GM06990 (cell line): ENCODE data around the gene ZNF285.
"Not testable (repeated sequence)": the region's sequence is repeated elsewhere in the genome, so short reads cannot be mapped to it uniquely, and the experiment has no call there.

Source experiments
- DNase-seq: peaks from one replicate; pipeline ENCODE4 v3.0.0-alpha.2; 2011; ENCODE audit not compliant: insufficient read length; ENCODE audit errors: extremely low read depth
- H3K27me3 ChIP-seq: replicated peaks from 2 replicates; pipeline ENCODE4 v1.6.0; 2011; ENCODE audit warnings: low read length; ENCODE audit not compliant: control insufficient read depth, insufficient read depth
- H3K36me3 ChIP-seq: 2 replicates; pipeline ENCODE4 v1.5.1; 2011; ENCODE audit warnings: low read length; ENCODE audit not compliant: control insufficient read depth, insufficient read depth
- H3K4me3 ChIP-seq: replicated peaks from 2 replicates; pipeline ENCODE4 v1.5.1; 2011; ENCODE audit warnings: low read depth, mild to moderate bottlenecking, control low read depth, low read length
- TF ChIP-seq, protein P1 (sequence below): IDR thresholded peaks from 2 replicates; pipeline ENCODE4 v1.5.1; 2011; ENCODE audit warnings: low read length, control low read depth, mild to moderate bottlenecking, inconsistent platforms; ENCODE audit not compliant: insufficient read depth, poor library complexity, severe bottlenecking

ZNF285 gene

DNA sequence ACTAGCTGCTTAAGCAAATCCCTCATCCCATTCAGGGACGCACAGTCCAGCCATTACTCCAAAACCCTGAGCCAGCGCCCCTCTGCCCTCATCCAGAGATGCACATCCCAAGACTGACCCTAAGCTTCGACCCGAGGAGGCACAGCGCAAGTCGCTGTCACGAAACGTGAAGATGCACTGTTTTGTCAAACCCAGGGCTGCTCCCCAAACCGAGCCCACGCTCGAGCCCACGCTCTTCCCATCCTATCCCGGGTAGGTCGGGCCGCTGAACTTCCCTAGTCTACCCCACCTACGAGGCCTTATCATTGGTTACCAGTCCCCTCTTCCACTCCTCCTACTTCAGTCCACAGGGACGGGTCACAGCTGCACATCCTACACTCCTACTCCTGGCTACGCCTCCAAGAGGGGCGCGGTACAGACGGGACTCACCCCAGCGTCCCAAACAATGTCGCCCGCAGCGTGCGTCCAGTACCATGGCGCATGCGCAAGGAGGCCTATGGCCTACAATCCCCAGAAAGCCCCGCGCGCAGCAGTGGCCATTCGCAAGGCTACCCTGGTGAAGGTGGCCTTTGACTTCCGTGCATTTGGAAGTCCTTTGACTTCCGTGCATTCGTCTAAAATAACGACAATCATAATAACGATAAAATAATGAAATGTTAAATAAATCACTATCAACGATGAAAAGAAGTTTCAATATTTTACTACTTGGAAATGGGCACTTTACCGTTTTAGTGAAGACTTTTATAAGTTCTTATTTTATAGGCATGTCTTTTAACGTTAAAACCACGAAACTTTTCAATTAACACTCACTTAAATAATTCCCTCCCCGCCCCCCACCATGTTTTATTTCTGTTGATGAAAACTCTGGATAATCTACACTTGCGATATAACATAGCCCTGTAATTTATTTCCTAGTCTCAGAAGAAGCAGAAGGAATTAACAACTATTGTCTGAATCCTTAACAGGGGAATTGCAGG is at the start of gene ZNF285:
Gene ZNF285, minus strand, starts transcription at position 470 of the 977 bp plus-strand sequence. CDS start 4,395 bp downstream, outside the sequence.
- H3K27me3 ChIP-seq = no peaks in the 10 kb centered on the region
- peak; percentile 61 for DNase-seq
- no peaks in the 10 kb centered on the region for H3K36me3 ChIP-seq
- peak within 1 kb of the TSS; percentile 37 for H3K4me3 ChIP-seq
- TF ChIP-seq, protein P1, sequence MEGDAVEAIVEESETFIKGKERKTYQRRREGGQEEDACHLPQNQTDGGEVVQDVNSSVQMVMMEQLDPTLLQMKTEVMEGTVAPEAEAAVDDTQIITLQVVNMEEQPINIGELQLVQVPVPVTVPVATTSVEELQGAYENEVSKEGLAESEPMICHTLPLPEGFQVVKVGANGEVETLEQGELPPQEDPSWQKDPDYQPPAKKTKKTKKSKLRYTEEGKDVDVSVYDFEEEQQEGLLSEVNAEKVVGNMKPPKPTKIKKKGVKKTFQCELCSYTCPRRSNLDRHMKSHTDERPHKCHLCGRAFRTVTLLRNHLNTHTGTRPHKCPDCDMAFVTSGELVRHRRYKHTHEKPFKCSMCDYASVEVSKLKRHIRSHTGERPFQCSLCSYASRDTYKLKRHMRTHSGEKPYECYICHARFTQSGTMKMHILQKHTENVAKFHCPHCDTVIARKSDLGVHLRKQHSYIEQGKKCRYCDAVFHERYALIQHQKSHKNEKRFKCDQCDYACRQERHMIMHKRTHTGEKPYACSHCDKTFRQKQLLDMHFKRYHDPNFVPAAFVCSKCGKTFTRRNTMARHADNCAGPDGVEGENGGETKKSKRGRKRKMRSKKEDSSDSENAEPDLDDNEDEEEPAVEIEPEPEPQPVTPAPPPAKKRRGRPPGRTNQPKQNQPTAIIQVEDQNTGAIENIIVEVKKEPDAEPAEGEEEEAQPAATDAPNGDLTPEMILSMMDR = no peak

DNA sequence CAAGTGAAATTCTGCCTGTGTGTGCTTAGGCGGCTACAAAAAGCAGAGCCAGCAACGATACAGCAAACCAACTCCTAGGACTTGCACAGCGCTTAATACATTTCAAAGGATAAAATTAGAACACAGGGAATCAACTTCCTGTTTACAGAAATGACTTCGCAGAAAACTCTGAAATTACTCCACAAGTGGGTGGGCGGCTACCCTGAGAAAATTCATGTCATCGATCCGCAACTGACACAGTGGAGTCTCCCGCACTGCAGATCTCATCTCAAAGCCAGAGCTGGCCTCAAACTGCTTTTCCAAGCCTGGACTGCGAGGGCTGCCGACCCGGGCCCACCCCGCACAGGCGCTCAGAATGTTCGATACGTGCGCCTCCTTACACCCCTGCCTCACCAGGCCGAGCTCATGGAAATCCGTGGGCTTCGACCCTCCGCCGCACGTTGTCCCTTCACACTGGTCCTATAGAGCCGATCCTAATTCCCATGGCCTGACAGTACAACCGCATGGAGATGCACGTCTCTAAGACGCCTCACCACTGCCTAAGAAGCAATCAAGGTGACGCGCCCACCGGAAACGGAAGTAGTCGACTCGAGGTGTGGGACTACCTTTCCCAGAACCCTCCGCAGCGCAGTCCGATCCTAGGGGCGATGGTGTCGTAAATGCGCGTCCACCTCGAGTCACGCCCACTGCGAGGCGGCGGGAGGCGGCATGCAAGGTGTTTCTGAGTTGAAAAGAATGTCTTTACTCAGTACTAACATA is 46.7 kb upstream of the ZNF285 start, which contains the start of gene ZNF229:
Gene ZNF229, minus strand, starts transcription at position 557 of the 759 bp plus-strand sequence. CDS start 5,625 bp downstream, outside the sequence.
- TF ChIP-seq, protein P1 = no peak
- H3K27me3 ChIP-seq = no peaks in the 10 kb centered on the region
- H3K36me3 ChIP-seq = no peaks in the 10 kb centered on the region
- peak; percentile 59 for DNase-seq
- H3K4me3 ChIP-seq = peak within 1 kb of the TSS; percentile 50

DNA sequence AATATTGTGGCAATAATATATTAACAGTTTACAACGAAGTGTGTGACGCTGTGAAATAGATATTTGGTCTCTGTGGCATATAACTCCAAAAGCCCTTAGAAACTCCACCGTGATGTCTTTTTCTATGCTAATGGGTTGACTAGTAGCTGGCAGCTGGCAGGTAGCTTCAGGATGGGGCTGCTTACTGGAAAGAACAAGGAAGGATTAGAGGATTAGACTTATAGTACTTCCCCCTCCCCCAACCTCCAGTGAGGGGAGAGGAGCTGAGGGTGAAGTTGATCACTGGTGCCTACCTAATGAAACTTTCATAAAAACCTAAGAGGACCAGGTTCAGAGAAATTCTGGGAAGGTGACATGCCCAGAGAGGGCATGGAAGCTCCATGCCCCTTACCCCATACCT is 37.0 kb upstream of the ZNF285 start:
- Histone ChIP-seq H3K27me3 (no peaks in the 10 kb centered on the region), H3K4me3 (no peak overlapping the region), H3K36me3 (no peaks in the 10 kb centered on the region)
- TF ChIP-seq, protein P1 = no peak
- no peak for DNase-seq

DNA sequence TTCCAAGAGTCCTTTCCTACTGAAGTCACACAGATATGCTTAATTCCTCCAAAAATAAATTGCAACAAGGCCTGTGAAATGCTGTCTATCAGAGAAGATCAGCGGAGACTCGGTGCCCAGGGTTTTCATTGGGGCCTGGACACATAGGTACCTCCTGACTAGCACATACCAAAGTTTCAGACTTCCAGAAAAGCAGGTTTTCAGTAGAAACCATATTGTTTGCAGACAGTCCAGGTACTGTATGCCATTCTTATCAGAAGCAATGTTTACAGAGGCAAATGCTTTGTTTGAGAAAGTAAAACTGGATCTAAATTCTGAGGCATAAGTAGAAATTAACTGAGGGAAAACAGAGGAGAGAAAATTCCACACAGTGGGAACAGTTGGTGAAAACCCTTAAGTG is 34.0 kb upstream of the ZNF285 start:
- no peak overlapping the region for H3K4me3 ChIP-seq
- TF ChIP-seq, protein P1 = no peak
- no peaks in the 10 kb centered on the region for H3K36me3 ChIP-seq
- no peak for DNase-seq
- no peaks in the 10 kb centered on the region for H3K27me3 ChIP-seq

DNA sequence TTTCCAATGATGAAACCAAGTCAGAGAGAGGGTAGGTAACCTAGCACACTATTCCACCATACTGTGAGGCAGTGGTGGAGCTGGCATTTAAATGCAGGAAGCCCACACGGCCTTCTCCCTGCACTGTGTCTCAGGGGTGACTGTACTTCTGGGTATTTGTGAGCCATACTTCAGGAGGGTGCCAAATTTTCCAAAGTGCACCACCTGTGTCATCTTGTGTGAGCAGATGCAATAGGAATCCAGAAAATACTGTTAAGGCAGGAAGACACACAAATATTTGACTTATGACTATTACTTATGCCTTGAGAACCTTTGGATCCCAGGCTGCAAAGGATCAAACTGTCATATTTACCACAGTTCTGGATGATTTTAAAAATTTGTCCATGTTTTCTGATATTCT is 29.5 kb upstream of the ZNF285 start:
- H3K27me3 ChIP-seq = no peaks in the 10 kb centered on the region
- DNase-seq = no peak
- no peaks in the 10 kb centered on the region for H3K36me3 ChIP-seq
- H3K4me3 ChIP-seq = no peak overlapping the region
- TF ChIP-seq, protein P1 = no peak

DNA sequence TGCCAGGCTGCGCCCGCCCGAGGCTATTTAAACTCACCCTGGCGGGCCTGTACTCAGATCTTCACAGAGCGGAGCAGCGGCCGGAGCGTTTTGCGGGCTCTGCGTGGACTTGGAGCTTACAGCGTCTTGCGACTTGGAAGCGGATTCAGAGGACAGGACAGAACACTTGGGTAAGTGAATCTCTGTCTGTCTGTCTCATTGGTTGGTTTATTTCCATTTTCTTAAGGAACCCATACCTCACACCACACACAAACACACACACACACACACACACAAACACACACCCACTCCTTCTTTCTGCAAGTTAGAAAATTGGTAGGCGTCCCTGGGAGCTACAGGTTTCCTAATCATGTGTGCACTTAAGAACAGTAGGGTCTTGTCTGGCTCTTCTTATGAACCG is 14.1 kb upstream of the ZNF285 start:
- H3K4me3 ChIP-seq, H3K27me3 ChIP-seq, H3K36me3 ChIP-seq, DNase-seq: not testable (repeated sequence)

DNA sequence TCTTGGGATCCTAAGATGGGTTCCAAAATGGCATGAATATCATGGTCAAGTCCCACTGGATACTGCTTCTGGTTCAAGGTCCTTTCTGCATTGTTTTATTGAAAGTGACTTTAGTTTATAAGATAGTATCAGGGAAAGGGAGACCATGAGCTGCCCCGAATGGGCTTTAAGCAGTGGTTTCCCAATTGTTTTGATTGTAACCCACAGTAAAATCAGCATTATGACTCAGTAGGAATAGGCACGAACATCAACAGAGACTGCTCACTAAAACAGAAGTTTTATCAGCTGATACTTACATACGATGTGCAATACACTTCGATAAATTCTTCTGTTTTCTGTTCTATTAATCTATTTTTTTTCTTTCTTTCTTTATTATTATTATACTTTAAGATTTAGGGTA is 12.1 kb downstream of the ZNF285 start:
- not testable (repeated sequence) for H3K27me3 ChIP-seq, DNase-seq, H3K36me3 ChIP-seq, H3K4me3 ChIP-seq
